ENCODE data around the gene KCTD2.

DNA sequence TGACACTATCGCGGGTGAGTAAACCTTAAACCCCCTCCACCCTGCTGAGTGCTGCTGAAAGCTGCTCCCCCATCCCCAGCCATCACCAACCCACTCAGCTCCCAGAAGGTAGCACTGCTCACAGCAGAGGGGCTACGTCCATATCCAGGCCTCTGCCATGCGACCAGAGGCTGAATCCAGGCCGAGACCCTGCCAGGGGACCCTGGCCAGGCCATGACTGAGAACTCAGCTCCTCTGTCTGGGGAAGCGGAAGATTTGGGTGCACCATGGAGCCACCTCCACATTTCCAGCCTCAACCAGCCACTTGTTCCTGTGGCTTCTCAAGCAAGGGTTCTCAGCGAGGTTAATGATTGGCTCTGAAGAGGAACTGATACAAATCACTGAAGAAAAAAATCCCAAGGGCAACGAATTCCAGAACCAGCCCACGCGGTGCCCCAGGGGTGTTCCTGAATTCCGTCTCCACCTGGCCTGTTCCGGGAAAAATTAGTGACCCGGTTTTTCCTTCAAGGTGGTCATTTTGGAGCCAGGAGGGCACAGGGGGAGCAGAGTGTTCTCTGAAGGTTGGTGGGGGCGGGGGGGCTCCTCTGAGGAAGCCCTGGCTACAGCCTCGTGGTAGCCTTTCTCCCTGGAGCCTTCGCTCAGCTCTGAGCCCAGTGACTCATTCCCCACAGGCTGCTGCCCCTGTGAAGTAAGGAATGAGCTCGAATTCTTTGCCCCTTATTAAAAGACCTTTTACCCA is 31.4 kb downstream of the KCTD2 start:
- TF ChIP-seq BACH1 (tag; IDR thresholded peaks at IDR 0.05) (no peak), CHD1 (IDR thresholded peaks at IDR 0.05; ENCODE audit: low read length) (no peak), JUND (IDR thresholded peaks at IDR 0.05; ENCODE audit: borderline replicate concordance, low read depth, low read length) (no peak), JUND (tag; IDR thresholded peaks at IDR 0.05; ENCODE audit: borderline replicate concordance, low read depth, low read length) (no peak), STAT5A (IDR thresholded peaks at IDR 0.05; ENCODE audit: borderline replicate concordance, low read length) (no peak), ZFP30 (CRISPR knock-in tag; IDR thresholded peaks at IDR 0.05; ENCODE audit: borderline replicate concordance) (no peak), RFX5 (IDR thresholded peaks at IDR 0.05; ENCODE audit: low read depth, low read length) (no peak), FOXJ2 (tag; IDR thresholded peaks at IDR 0.05) (no peak), EZH2 (IDR thresholded peaks at IDR 0.05; ENCODE audit: borderline replicate concordance, low read depth, low read length) (no peak), NFIC (IDR thresholded peaks at IDR 0.05) (no peak), POLR2A (conservative IDR thresholded peaks at IDR 0.05) (no peak)
